HepG2 (cell line): ENCODE results near the gene OR8B2. TPM values are rescaled to one million over a fixed set of nuclear protein-coding genes. Genes with fewer than 3 reads are reported as not detected.
"Not testable (repeated sequence)": the region's sequence is repeated elsewhere in the genome, so short reads cannot be mapped to it uniquely, and the experiment has no call there.

Experiments
- ATAC-seq: fragments of 200-7000 bp; cut with Tn5 transposase; 3 replicates; pipeline ENCODE4 v1.9.1; 2020; ENCODE audit warnings: mild to moderate bottlenecking, moderate library complexity
- BruUV-seq: library from RNA; stranded (reverse); fragments of 400-500 nt; replicated peaks from 2 replicates; lab custom pipeline; 2021; lab: Mats Ljungman, UMichigan
- CTCF ChIA-PET: fragments of 300-600 bp; formaldehyde crosslinking; extraction: SDS; loops from one replicate; lab custom pipeline; 2021; ENCODE audit warnings: low total read pairs, inconsistent platforms, low intra/inter-chr PET ratio; lab: Yijun Ruan, JAX
- POLR2A ChIA-PET: fragments of 350-600 bp; sonication (Branson Sonifier 250); formaldehyde crosslinking; loops from one replicate; lab custom pipeline; 2020; ENCODE audit warnings: antibody characterized with exemption, inconsistent platforms; lab: Yijun Ruan, JAX
- DNase-seq: peaks from one replicate; pipeline ENCODE4 v3.0.0-alpha.2; 2015; ENCODE audit warnings: low spot score
- FAIRE-seq: peaks from 3 replicates; lab custom pipeline; 2011; peaks lifted over from hg19 to GRCh38; lab: Jason Lieb, UNC
- H2AFZ ChIP-seq: one replicate; pipeline ENCODE4 v1.6.1; 2011; ENCODE audit warnings: low read length, inconsistent platforms
- H3K27ac ChIP-seq: fragments of 300-600 bp; 3 replicates; pipeline ENCODE4 v1.8.0; 2011; ENCODE audit warnings: mixed run types, mild to moderate bottlenecking, mixed read lengths, low read length, inconsistent platforms; ENCODE audit not compliant: insufficient read depth; ENCODE audit errors: extremely low read length
- H3K27me3 ChIP-seq, 2 experiments: fragments of 200-600 bp in 1 of 2; 2 replicates in 1 of 2; 3 replicates in 1 of 2; pipeline versions ENCODE4 v1.6.0 to v1.8.0; 2011; ENCODE audit warnings: low read length in 2 of 2, mild to moderate bottlenecking in 2 of 2, moderate library complexity in 2 of 2, inconsistent platforms in 1 of 2; ENCODE audit not compliant: insufficient read depth in 2 of 2, control insufficient read depth in 1 of 2
- H3K36me3 ChIP-seq, 2 experiments: fragments of 200-600 bp in 1 of 2; replicated peaks in 1 of 2; 2 replicates in 1 of 2; 3 replicates in 1 of 2; pipeline versions ENCODE4 v1.5.1 to v1.8.0; 2011; ENCODE audit warnings: low read length in 2 of 2, inconsistent platforms in 1 of 2; ENCODE audit not compliant: insufficient read depth in 2 of 2, control insufficient read depth in 1 of 2
- H3K4me1 ChIP-seq: 2 replicates; pipeline ENCODE4 v1.5.1; 2012; ENCODE audit warnings: low read length, inconsistent platforms; ENCODE audit not compliant: insufficient read depth
- H3K4me2 ChIP-seq: 2 replicates; pipeline ENCODE4 v1.6.0; 2011; ENCODE audit warnings: low read depth, low read length, inconsistent platforms
- H3K4me3 ChIP-seq, 3 experiments: fragments of 200-600 bp in 1 of 3; sonication (generic), shearing (Covaris generic) in 1 of 3; replicated peaks in 1 of 3; 2 replicates each; pipeline ENCODE4 v1.5.1; 2011 to 2016; ENCODE audit warnings: low read length in 3 of 3, inconsistent platforms in 2 of 3, low read depth in 2 of 3, mild to moderate bottlenecking in 2 of 3, control low read depth in 1 of 3, mixed read lengths in 1 of 3; ENCODE audit not compliant: insufficient read depth in 1 of 3
- H3K79me2 ChIP-seq: one replicate; pipeline ENCODE4 v1.6.1; 2011; ENCODE audit warnings: low read length, inconsistent platforms; ENCODE audit not compliant: insufficient read depth
- H3K9ac ChIP-seq: 2 replicates; pipeline ENCODE4 v1.6.0; 2011; ENCODE audit warnings: mild to moderate bottlenecking, low read depth, low read length, inconsistent platforms; ENCODE audit not compliant: insufficient read depth
- H3K9me3 ChIP-seq: 2 replicates; pipeline ENCODE4 v1.5.1; 2012; ENCODE audit warnings: mild to moderate bottlenecking, low read length
- H4K20me1 ChIP-seq: 2 replicates; pipeline ENCODE4 v1.6.0; 2011; ENCODE audit warnings: inconsistent platforms, mild to moderate bottlenecking, low read length, moderate library complexity; ENCODE audit not compliant: insufficient read depth
- AGO1 ChIP-seq: fragments of 200-400 bp; formaldehyde crosslinking; IDR thresholded peaks from 2 replicates; pipeline ENCODE4 v1.6.1; 2017; ENCODE audit warnings: mild to moderate bottlenecking, low read depth, low read length, moderate library complexity; ENCODE audit not compliant: poor library complexity, severe bottlenecking
- BATF2 ChIP-seq: sonication (generic); formaldehyde crosslinking; IDR thresholded peaks from 2 replicates; pipeline ENCODE4 v1.8.0; 2022; ENCODE audit warnings: mild to moderate bottlenecking, missing genetic modification reagents, moderate library complexity
- CERS6 ChIP-seq: sonication (generic); formaldehyde crosslinking; IDR thresholded peaks from 2 replicates; pipeline ENCODE4 v1.5.0; 2020; ENCODE audit warnings: missing genetic modification reagents
- HOXD1 ChIP-seq: sonication (generic); formaldehyde crosslinking; IDR thresholded peaks from 2 replicates; pipeline ENCODE4 v1.5.0; 2020; ENCODE audit warnings: missing genetic modification reagents
- MBD4 ChIP-seq: IDR thresholded peaks from 2 replicates; pipeline ENCODE4 v1.6.1; 2012; ENCODE audit warnings: low read length, inconsistent platforms, borderline replicate concordance
- MXI1 ChIP-seq: IDR thresholded peaks from 3 replicates; pipeline ENCODE4 v1.6.1; 2012; ENCODE audit warnings: low read depth, low read length, inconsistent platforms, borderline replicate concordance
- PTBP1 ChIP-seq: fragments of 200-400 bp; formaldehyde crosslinking; IDR thresholded peaks from 2 replicates; pipeline ENCODE4 v1.6.1; 2018; ENCODE audit warnings: low read length, low read depth; ENCODE audit not compliant: poor library complexity, severe bottlenecking
- SRSF4 ChIP-seq: fragments of 200-400 bp; formaldehyde crosslinking; IDR thresholded peaks from one replicate; pipeline ENCODE4 v1.6.1; 2018; ENCODE audit warnings: mild to moderate bottlenecking, low read depth, low read length, moderate library complexity; ENCODE audit not compliant: poor library complexity, severe bottlenecking
- TBX3 ChIP-seq: fragments of 450-650 bp; IDR thresholded peaks from 2 replicates; pipeline ENCODE4 v1.6.1; 2017; ENCODE audit warnings: antibody characterized with exemption, mild to moderate bottlenecking, inconsistent platforms, borderline replicate concordance
- THYN1 ChIP-seq: sonication (generic); formaldehyde crosslinking; IDR thresholded peaks from 2 replicates; pipeline ENCODE4 v1.8.1; 2023; ENCODE audit warnings: low read depth, mild to moderate bottlenecking, moderate library complexity, missing genetic modification reagents, borderline replicate concordance
- ZBTB1 ChIP-seq: sonication (generic); formaldehyde crosslinking; IDR thresholded peaks from 2 replicates; pipeline ENCODE4 v1.4.0; 2020; ENCODE audit warnings: missing genetic modification reagents, borderline replicate concordance
- ZNF292 ChIP-seq: sonication (generic); formaldehyde crosslinking; IDR thresholded peaks from 2 replicates; pipeline ENCODE4 v1.8.1; 2022; ENCODE audit warnings: mild to moderate bottlenecking, low read depth, missing genetic modification reagents, borderline replicate concordance
- ZNF414 ChIP-seq: sonication (generic); formaldehyde crosslinking; IDR thresholded peaks from 2 replicates; pipeline ENCODE4 v1.5.0; 2020; ENCODE audit warnings: missing genetic modification reagents
- ZNF501 ChIP-seq: sonication (generic); formaldehyde crosslinking; IDR thresholded peaks from 2 replicates; pipeline ENCODE4 v1.5.1; 2020; ENCODE audit warnings: mild to moderate bottlenecking, moderate library complexity, missing genetic modification reagents
- ZNF781 ChIP-seq: sonication (generic); formaldehyde crosslinking; IDR thresholded peaks from 2 replicates; pipeline ENCODE4 v1.5.1; 2020; ENCODE audit warnings: borderline replicate concordance, mild to moderate bottlenecking, missing genetic modification reagents; ENCODE audit errors: not compliant biosample characterization
- WGBS: methylation state at CpG from one replicate; pipeline ENCODE4 v1.1.6; 2017; ENCODE audit warnings: low lambda C conversion rate; 5-methylcytosine and 5-hydroxymethylcytosine counted together
- in situ Hi-C: cut with HindIII; loops from 2 replicates; pipeline ENCODE4 v1.10.0; 2017; ENCODE audit warnings: low pct_unique_long_range_greater_than_20kb; ENCODE audit not compliant: extremely low pct_ligation_motif_present
- intact Hi-C: fragments of 100-400 bp; cut with micrococcal nuclease; formaldehyde crosslinking; loops from one replicate; pipeline ENCODE4 v1.10.0; 2022; ENCODE audit not compliant: unreplicated experiment
- polyA plus RNA-seq, 8 experiments: library from polyadenylated mRNA; depleted of rRNA in 3 of 8; stranded (reverse) in 7 of 8; unstranded in 1 of 8; fragments of >200 nt; fragmentation: Illumina TruSeq in 4 of 8; extraction: Trizol in 4 of 8; gene quantifications; 2 replicates each; pipeline versions ENCODE4 v1.2.1 to v1.2.3, GENCODE V29; 2011 to 2016; ENCODE audit warnings: low read depth in 4 of 8, missing spikeins in 1 of 8, mixed read lengths in 1 of 8; ENCODE audit not compliant: insufficient read depth in 1 of 8
- total RNA-seq, 5 experiments: library from RNA; depleted of rRNA; stranded (reverse); fragments of >200 nt; fragmentation: Illumina TruSeq; extraction: Trizol; gene quantifications; 2 replicates each; pipeline ENCODE4 v1.2.3, GENCODE V29; 2016; ENCODE audit warnings: low read depth in 1 of 5

OR8B2 gene
- total and polyA plus RNA-seq, 2 of the 13 experiments (the other 11 are each of a cell fraction or from before 2014, with no cell fraction given): not detected

- no peak for TF ChIP-seq MBD4
- no peak for TF ChIP-seq AGO1
- no peak for TF ChIP-seq CERS6 (CRISPR knock-in tag)
Observed at GRCh38 chr11:124394408-124394807, 10.1 kb upstream of the OR8B2 start (continued).

GRCh38 chr11:124382857-124383256, 1.4 kb downstream of the OR8B2 start:
- H3K4me2 ChIP-seq, intact Hi-C loops, H3K4me3 ChIP-seq, FAIRE-seq, H3K9me3 ChIP-seq, CTCF ChIA-PET, H3K79me2 ChIP-seq, H2AFZ ChIP-seq, POLR2A ChIA-PET, in situ Hi-C loops, BruUV-seq, H3K4me1 ChIP-seq, H4K20me1 ChIP-seq, ATAC-seq, H3K9ac ChIP-seq, DNase-seq, H3K36me3 ChIP-seq, H3K27me3 ChIP-seq, H3K27ac ChIP-seq: not testable (repeated sequence)
- 2% methylated on average over 4 of the region's 6 CpGs for WGBS

- H3K4me3 ChIP-seq: no peak overlapping the region
- H4K20me1 ChIP-seq: no peaks in the 10 kb centered on the region
- no peaks in the 10 kb centered on the region for H3K4me1 ChIP-seq
- no peaks in the 10 kb centered on the region for H3K36me3 ChIP-seq
- no peak for ATAC-seq
- BruUV-seq: no TSS peak
- intact Hi-C loops (no loop called here), in situ Hi-C loops (no loop called here)
- no peak for DNase-seq
- POLR2A ChIA-PET: no interaction called here
- H2AFZ ChIP-seq: no peak overlapping the region
- H3K79me2 ChIP-seq: no peaks in the 10 kb centered on the region
- H3K27me3 ChIP-seq: no peaks in the 10 kb centered on the region
- H3K4me2 ChIP-seq: no peak overlapping the region
- H3K27ac ChIP-seq: no peak overlapping the region
- FAIRE-seq: no peak
- WGBS: 58% methylated on average over 2 of the region's 2 CpGs
- H3K9ac ChIP-seq: no peak overlapping the region
- H3K9me3 ChIP-seq: no peaks in the 10 kb centered on the region
- CTCF ChIA-PET: no interaction called here
- no peak for TF ChIP-seq SRSF4
- TF ChIP-seq ZNF414 (CRISPR knock-in tag): no peak
- no peak for TF ChIP-seq THYN1 (CRISPR knock-in tag)
- TF ChIP-seq PTBP1: no peak
- no peak for TF ChIP-seq ZNF501 (CRISPR knock-in tag)
- TF ChIP-seq ZNF292: no peak
- no peak for TF ChIP-seq HOXD1
- no peak for TF ChIP-seq TBX3
- no peak for TF ChIP-seq ZBTB1 (CRISPR knock-in tag)
- no peak for TF ChIP-seq BATF2 (CRISPR knock-in tag)
- no peak for TF ChIP-seq ZNF781 (CRISPR knock-in tag)
- TF ChIP-seq MXI1: no peak
Observed at GRCh38 chr11:124380585-124380984, 3.7 kb downstream of the OR8B2 start.
